Testis (tissue), 2 donors: ENCODE measurements around the gene VDR.

Experiments used
- POLR2A ChIP-seq: fragments of 450-650 bp; IDR thresholded peaks from one replicate; pipeline ENCODE4 v1.6.1; 2017; ENCODE audit warnings: antibody characterized with exemption, mild to moderate bottlenecking, moderate library complexity
- TF ChIP-seq, protein P1 (sequence below), 3 experiments: fragments of 450-650 bp in 2 of 3; fragments of 200-600 bp in 1 of 3; sonication (generic) in 1 of 3; IDR thresholded peaks; one replicate each; pipeline ENCODE4 v1.5.1; 2016 to 2019; ENCODE audit warnings: antibody characterized with exemption in 3 of 3, mild to moderate bottlenecking in 2 of 3, moderate library complexity in 1 of 3

DNA sequence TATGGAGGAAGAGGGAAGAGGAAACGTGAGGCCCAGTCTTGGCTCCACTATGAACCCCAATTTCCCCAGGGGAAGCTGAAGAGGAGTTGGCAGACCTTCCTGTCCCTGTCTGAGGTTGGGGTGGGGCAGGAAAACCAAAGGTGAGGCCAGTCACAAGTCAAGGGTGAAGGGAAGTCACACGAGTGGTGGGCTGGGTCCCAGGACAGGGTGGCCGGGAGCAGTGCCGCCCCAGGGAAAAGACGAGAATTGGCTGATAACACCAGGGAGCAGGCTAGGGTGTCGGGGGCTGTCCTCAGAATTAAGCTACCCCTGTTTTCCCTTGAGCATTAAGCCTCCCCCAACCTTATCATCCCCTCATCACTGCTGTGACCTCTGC, 3.1 kb downstream of the VDR start:
- TF ChIP-seq, protein P1, sequence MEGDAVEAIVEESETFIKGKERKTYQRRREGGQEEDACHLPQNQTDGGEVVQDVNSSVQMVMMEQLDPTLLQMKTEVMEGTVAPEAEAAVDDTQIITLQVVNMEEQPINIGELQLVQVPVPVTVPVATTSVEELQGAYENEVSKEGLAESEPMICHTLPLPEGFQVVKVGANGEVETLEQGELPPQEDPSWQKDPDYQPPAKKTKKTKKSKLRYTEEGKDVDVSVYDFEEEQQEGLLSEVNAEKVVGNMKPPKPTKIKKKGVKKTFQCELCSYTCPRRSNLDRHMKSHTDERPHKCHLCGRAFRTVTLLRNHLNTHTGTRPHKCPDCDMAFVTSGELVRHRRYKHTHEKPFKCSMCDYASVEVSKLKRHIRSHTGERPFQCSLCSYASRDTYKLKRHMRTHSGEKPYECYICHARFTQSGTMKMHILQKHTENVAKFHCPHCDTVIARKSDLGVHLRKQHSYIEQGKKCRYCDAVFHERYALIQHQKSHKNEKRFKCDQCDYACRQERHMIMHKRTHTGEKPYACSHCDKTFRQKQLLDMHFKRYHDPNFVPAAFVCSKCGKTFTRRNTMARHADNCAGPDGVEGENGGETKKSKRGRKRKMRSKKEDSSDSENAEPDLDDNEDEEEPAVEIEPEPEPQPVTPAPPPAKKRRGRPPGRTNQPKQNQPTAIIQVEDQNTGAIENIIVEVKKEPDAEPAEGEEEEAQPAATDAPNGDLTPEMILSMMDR (IDR thresholded peaks at IDR 0.05), result no peak
- TF ChIP-seq POLR2A, result no peak
